GM13976 (cell line): Measurements from ENCODE around the gene EPS15.

ENCODE experiments used
- DNase-seq: peaks from one replicate; pipeline ENCODE4 v3.0.0; 2012; ENCODE audit warnings: low spot score
- in situ Hi-C: fragments of 300-500 bp; cut with MboI; formaldehyde crosslinking; loops from one replicate; pipeline ENCODE4 v1.12.0; 2022; ENCODE audit warnings: low sequenced_read_pairs, mixed read lengths, inconsistent platforms; ENCODE audit not compliant: unreplicated experiment
- TF ChIP-seq, protein P1 (sequence below): IDR thresholded peaks from 2 replicates; pipeline ENCODE4 v1.5.1; 2012; ENCODE audit warnings: borderline replicate concordance, mild to moderate bottlenecking; ENCODE audit not compliant: insufficient read depth; ENCODE audit errors: extremely low read depth, missing control alignments, control extremely low read depth

The EPS15 gene

DNA sequence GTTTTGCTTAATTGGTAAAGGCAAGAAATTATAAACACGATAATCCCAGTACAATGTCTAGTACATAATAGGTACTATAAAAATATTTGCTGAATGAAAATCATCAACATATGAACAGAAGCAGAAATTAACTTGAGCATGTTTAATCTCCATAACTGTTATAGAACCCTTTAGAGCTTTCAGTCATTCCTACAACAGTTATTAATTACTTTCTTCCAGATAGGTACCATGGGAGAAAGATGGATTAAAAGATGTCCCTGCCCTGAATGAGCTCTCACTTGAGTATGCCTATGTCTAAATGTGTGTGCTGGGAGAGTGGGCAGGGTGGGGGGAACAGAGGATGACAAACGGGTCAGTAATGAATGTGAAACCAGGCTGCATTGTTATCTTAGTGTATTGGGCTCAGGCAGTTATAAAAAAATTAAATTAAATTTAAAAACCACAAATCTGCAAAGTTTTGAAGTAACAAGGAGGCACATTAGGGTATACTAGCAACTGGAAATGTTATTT is 2.4 kb downstream of the EPS15 start:
- in situ Hi-C loops, result no loop called here
- no peak for DNase-seq

DNA sequence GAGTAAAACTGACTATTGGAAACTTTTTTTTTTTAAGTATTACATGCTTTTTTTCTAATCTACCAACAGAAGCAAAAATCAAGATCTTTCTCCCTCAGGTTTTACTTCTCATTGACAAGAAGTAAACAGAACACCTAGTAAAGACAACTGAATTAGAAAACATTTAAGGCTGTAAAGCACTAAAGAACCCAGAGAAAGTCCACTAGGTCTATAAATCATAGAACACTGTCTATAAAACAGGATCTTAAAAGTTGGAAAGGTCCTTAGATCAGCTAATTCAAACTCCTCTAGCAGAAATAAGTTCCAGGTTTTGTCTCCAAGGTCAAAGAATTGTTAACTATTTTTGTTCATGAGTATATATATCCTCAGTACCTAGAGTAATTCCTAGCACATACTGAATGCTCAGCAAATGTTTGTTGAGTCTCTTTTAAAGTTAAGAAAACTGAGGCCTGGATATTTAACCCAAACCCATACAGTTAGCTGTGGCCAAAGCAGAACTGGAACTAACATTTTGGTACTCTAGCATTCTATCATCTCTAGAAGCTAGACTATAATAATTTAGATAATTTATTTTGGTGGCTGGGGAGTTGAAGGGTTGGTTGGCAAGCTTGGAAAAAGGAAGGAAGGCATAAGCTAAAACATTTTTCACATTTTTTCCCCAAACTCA is 3.0 kb downstream of the EPS15 start:
- TF ChIP-seq, protein P1, sequence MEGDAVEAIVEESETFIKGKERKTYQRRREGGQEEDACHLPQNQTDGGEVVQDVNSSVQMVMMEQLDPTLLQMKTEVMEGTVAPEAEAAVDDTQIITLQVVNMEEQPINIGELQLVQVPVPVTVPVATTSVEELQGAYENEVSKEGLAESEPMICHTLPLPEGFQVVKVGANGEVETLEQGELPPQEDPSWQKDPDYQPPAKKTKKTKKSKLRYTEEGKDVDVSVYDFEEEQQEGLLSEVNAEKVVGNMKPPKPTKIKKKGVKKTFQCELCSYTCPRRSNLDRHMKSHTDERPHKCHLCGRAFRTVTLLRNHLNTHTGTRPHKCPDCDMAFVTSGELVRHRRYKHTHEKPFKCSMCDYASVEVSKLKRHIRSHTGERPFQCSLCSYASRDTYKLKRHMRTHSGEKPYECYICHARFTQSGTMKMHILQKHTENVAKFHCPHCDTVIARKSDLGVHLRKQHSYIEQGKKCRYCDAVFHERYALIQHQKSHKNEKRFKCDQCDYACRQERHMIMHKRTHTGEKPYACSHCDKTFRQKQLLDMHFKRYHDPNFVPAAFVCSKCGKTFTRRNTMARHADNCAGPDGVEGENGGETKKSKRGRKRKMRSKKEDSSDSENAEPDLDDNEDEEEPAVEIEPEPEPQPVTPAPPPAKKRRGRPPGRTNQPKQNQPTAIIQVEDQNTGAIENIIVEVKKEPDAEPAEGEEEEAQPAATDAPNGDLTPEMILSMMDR, result no peak
- DNase-seq, result no peak
- in situ Hi-C loops, result no loop called here

More for the DNA sequence above, 2.4 kb downstream of the EPS15 start:
- TF ChIP-seq, protein P1, result no peak

DNA sequence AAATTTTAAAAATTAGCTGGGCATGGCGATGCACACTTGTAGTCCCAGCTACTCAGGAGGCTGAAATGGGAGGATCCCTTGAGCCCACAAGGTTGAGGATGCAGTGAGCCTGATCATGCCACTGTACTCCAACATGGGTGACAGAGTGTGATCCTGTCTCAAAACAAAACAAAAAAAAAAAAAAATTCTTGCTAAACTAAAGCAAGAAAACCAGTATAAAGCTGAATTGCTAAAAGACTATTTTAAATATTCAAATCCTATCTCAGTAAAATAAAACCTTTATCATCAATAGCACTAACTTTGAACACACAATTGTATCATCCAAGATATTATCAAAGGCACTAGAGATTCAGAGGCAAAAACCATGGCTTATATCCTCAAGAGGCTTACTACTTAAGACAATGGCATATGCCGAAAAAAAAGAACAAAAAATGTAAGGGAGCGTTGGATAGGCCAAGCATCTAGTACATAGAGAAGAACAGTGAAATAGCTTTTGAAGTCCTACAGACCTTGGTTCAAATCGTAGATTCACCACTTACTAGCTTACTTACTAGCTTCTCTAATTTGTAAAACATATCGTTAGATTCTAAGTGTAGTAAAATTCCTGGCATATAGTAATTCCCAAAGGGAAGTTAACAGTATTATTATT is 3.6 kb downstream of the EPS15 start:
- TF ChIP-seq, protein P1, result no peak
- in situ Hi-C loops, result no loop called here
- no peak for DNase-seq

DNA sequence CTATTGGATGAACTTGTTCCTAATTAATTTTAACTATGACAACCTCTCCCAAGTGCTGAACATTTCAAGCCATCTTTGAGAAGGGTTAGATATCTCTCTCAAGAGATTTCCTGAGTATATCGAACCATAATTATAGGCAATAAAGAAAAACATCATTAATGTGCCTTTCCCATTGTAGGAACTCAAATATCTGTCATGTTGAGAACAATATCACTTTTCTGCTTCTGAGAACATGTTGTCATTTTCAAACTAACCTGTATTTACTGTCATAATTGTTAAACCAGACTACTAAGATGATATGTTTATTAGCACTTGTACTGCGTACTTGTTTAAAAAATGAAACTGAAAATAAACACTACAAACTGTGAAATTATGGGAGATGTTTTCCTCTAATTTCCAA is 4.3 kb downstream of the EPS15 start:
- in situ Hi-C loops, result no loop called here
- no peak for DNase-seq
- TF ChIP-seq, protein P1, result no peak

DNA sequence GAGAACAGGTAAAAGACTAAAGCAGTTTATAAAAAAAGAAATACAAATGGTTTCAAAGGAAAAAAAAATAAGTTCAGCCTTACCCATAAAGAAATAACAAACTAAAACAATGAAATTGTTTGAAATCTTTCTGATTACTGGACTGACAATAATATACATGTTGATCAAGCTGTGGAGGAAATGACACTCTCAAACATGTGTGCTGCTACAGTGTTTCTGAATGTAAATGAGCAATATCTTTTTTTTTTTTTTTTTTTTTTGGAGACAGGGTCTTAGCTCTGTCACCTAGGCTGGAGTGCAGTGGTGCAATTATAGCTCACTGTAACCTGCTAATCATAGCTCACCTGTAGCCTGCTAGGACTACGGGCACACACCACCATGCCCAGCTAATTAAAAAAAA is 6.5 kb downstream of the EPS15 start:
- in situ Hi-C loops, result no loop called here

DNA sequence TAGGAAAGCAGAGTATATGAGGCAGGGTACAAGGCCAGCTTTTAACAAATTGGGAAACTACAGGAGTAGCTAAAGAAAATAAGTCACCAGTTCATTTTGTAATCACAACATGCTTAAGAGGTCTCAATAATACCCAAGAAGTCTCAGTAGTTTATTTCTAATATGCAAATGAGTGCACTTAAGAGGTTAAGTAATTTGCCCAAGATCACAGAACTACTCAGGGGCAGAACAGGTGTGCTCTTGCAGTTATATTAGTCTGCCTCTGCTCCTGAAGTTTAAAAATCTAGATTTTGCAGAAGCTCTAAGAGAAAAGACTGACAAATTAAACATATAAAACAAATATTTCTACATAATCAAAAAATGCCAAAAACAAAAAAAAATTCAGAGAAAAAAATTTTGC is 6.9 kb downstream of the EPS15 start:
- TF ChIP-seq, protein P1, result no peak
- DNase-seq, result no peak
- in situ Hi-C loops, result no loop called here

More for the DNA sequence above, 6.5 kb downstream of the EPS15 start:
- DNase-seq, result no peak
- TF ChIP-seq, protein P1, result no peak

DNA sequence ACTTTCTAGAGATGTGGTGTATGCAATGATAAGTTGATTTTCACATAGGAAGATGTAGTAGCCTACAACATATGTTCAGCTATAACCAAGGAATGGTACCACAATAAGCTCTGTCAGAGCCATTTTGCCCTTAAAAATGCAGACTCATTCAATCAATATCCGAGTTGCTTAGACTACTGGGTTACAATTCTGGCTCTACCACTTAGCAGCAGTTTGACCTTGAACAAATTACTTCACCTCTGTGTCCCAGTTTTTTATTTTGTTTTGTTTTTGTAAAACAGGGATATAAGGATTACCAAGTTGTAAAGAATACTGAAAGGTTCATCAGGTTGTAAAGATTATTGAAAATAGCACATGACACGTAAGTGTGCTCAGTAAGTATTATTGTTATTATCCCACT is 9.3 kb downstream of the EPS15 start:
- TF ChIP-seq, protein P1, result no peak
- in situ Hi-C loops, result no loop called here
- DNase-seq, result no peak
